Lung (tissue), 12 donors: ENCODE data around the gene CLSTN2. TPM values are rescaled to one million over a fixed set of nuclear protein-coding genes. Genes with fewer than 3 reads are reported as not detected.

Experiments used
- ATAC-seq: fragments of 200-7000 bp; cut with Tn5 transposase; one replicate; pipeline ENCODE4 v1.9.1; 2020; ENCODE audit warnings: moderate number of reproducible peaks; ENCODE audit not compliant: insufficient read depth, low FRiP score
- DNase-seq, 3 donors: peaks; one replicate each; pipeline ENCODE4 v3.0.0-alpha.2; 2013 to 2017
- H3K27ac ChIP-seq, 2 donors: one replicate each; pipeline ENCODE4 v1.5.1; 2013; ENCODE audit warnings: mild to moderate bottlenecking in 2 of 2, moderate library complexity in 2 of 2, control low read depth in 1 of 2, inconsistent platforms in 1 of 2, low read depth in 1 of 2, low read length in 1 of 2
- H3K27me3 ChIP-seq, 3 donors: one replicate each; pipeline ENCODE4 v1.5.1; 2013; ENCODE audit warnings: low read length in 2 of 3; ENCODE audit not compliant: control insufficient read depth in 3 of 3, insufficient read depth in 3 of 3
- H3K36me3 ChIP-seq, 4 donors: one replicate each; pipeline ENCODE4 v1.5.1; 2013; ENCODE audit warnings: low read length in 4 of 4, mild to moderate bottlenecking in 1 of 4, moderate library complexity in 1 of 4; ENCODE audit not compliant: control insufficient read depth in 4 of 4, insufficient read depth in 4 of 4
- H3K4me1 ChIP-seq, 5 donors: one replicate each; pipeline ENCODE4 v1.5.1; 2013; ENCODE audit warnings: low read length in 5 of 5, mild to moderate bottlenecking in 2 of 5, moderate library complexity in 1 of 5; ENCODE audit not compliant: control insufficient read depth in 5 of 5, insufficient read depth in 5 of 5
- H3K4me3 ChIP-seq: one replicate; pipeline ENCODE4 v1.5.1; 2013; ENCODE audit warnings: mild to moderate bottlenecking, control low read depth, moderate library complexity
- H3K9ac ChIP-seq, 2 donors: one replicate each; pipeline ENCODE4 v1.5.1; 2013; ENCODE audit warnings: low read length in 2 of 2, control low read depth in 1 of 2; ENCODE audit not compliant: insufficient read depth in 1 of 2
- H3K9me3 ChIP-seq, 4 donors: one replicate each; pipeline ENCODE4 v1.5.1; 2013; ENCODE audit warnings: low read length in 3 of 4, mild to moderate bottlenecking in 1 of 4, moderate library complexity in 1 of 4; ENCODE audit not compliant: control insufficient read depth in 4 of 4, insufficient read depth in 3 of 4
- CTCF ChIP-seq: IDR thresholded peaks from 2 replicates; pipeline ENCODE4 v1.5.1; 2012; ENCODE audit warnings: mild to moderate bottlenecking; ENCODE audit errors: control extremely low read depth, extremely low read depth
- WGBS, 2 donors: extraction: QIAGEN DNeasy Blood & Tissue Kit; methylation state at CpG; one replicate each; pipeline ENCODE4 v1.1.7; 2013; 5-methylcytosine and 5-hydroxymethylcytosine counted together
- polyA plus RNA-seq, 2 donors: library from polyadenylated mRNA; stranded (reverse); fragments of 200-250 nt; gene quantifications; one replicate each; pipeline ENCODE4 v1.2.1, GENCODE V29; 2013
- total RNA-seq, 2 donors: library from RNA; depleted of rRNA in 1 of 2; stranded (reverse); fragments of >200 nt in 1 of 2; gene quantifications; one replicate each; pipeline ENCODE4 v1.2.1, GENCODE V29; 2014 to 2021
- donor health status: control.
- donor health status: control.
- donor health status: Bipolar disorder and iron deficiency.
- donor health status: healthy.
- donor health status: DM: yes; HTN: yes; CAD: no.

Gene CLSTN2
- total and polyA plus RNA-seq, 4 donors: 0.07 to 2.4 (median 1.3) TPM

GRCh38 chr3:140467796-140468315 lies 532.9 kb downstream of the CLSTN2 start:
- no peaks in the 10 kb centered on the region for H3K9me3 ChIP-seq
- DNase-seq (peak in 2 of 3 donors; percentile 61 to 73), ATAC-seq (no peak)
- no peak for TF ChIP-seq CTCF
- peaks cover 0 to 2% (median 0%) of the 10 kb centered on the region in 3 donors for H3K27me3 ChIP-seq
- no peaks in the 10 kb centered on the region for H3K36me3 ChIP-seq
- H3K9ac ChIP-seq: no peak overlapping the region
- no peak overlapping the region for H3K4me3 ChIP-seq
- no peak overlapping the region for H3K27ac ChIP-seq
- H3K4me1 ChIP-seq: peaks cover 0 to 17% (median 0%) of the 10 kb centered on the region in 5 donors

GRCh38 chr3:140468407-140468806 lies 533.4 kb downstream of the CLSTN2 start:
- 51 to 55% methylated on average over 7 of the region's 7 CpGs for WGBS, 2 donors
- no peak overlapping the region for H3K9ac ChIP-seq
- DNase-seq (peak in 1 of 3 donors; percentile 3), ATAC-seq (no peak)
- peaks cover 0 to 2% (median 0%) of the 10 kb centered on the region in 3 donors for H3K27me3 ChIP-seq
- no peak overlapping the region for H3K27ac ChIP-seq
- peaks cover 0 to 12% (median 0%) of the 10 kb centered on the region in 5 donors for H3K4me1 ChIP-seq
- no peaks in the 10 kb centered on the region for H3K36me3 ChIP-seq
- no peak overlapping the region for H3K4me3 ChIP-seq
- no peaks in the 10 kb centered on the region for H3K9me3 ChIP-seq
- TF ChIP-seq CTCF: no peak

- Histone ChIP-seq H3K9ac (no peak overlapping the region), H3K4me1 (peaks cover 0 to 12% (median 1%) of the 10 kb centered on the region in 5 donors), H3K4me3 (no peak overlapping the region), H3K27ac (no peak overlapping the region), H3K9me3 (peaks cover 0 to 2% (median 0%) of the 10 kb centered on the region in 4 donors), H3K27me3 (peaks cover 0 to 2% (median 0%) of the 10 kb centered on the region in 3 donors), H3K36me3 (no peaks in the 10 kb centered on the region)
- 72 to 76% methylated on average over 4 of the region's 4 CpGs for WGBS, 2 donors
- ATAC-seq: no peak
- TF ChIP-seq CTCF: no peak
- DNase-seq: no peak
These were observed 534.5 kb downstream of the CLSTN2 start for GRCh38 chr3:140469491-140469890.

- Histone ChIP-seq H3K4me1 (peaks cover 0 to 12% (median 1%) of the 10 kb centered on the region in 5 donors), H3K36me3 (no peaks in the 10 kb centered on the region), H3K4me3 (no peak overlapping the region), H3K27me3 (peaks cover 0 to 2% (median 0%) of the 10 kb centered on the region in 3 donors), H3K27ac (no peak overlapping the region), H3K9me3 (peaks cover 0 to 2% (median 0%) of the 10 kb centered on the region in 4 donors), H3K9ac (no peak overlapping the region)
- DNase-seq: no peak
- ATAC-seq: no peak
- TF ChIP-seq CTCF: no peak
- WGBS, 2 donors: 64 to 77% methylated on average over 4 of the region's 4 CpGs
These were observed 535.2 kb downstream of the CLSTN2 start for GRCh38 chr3:140470211-140470610.
